Measurements from ENCODE around the gene PIK3AP1. TPM values are rescaled to one million over a fixed set of nuclear protein-coding genes. Genes with fewer than 3 reads are reported as not detected.

Gene PIK3AP1
- total and polyA plus RNA-seq, 2 of the 13 experiments (the other 11 are each of a cell fraction or from before 2014, with no cell fraction given) = 3.6 to 13.8 TPM

DNA sequence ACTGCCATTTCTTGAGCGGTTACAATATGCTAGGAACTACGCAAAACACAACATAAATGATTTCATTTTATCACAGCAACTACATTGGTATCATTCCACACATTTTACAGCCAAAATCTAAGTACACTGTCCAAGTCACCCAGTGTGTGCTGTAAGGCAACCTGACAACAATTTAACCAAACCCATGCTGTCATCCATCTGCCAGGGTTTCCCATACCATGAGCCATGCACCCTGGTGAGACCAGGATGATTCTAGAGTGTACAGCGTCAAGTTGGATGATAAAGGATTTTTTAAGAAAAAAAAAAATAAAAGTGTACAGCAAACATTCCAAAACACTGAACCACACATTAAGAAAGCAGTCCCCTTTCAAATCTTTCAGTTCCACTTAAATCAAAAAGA, 52.9 kb downstream of the PIK3AP1 start:
- CTCF ChIA-PET (ENCODE audit: low intra/inter-chr PET ratio, low total read pairs) = no interaction called here
- no peak overlapping the region for H3K27ac ChIP-seq (ENCODE audit: extremely low read length, insufficient read depth, low read length)
- H3K9ac ChIP-seq (ENCODE audit: insufficient read depth, low read depth, low read length) = no peak overlapping the region
- no peaks in the 10 kb centered on the region for H3K27me3 ChIP-seq (ENCODE audit: control insufficient read depth in 1 of 2, insufficient read depth in 2 of 2, low read length in 2 of 2)
- no peak for ATAC-seq
- no peak overlapping the region for H3K4me3 ChIP-seq (replicated peaks in 1 of 3; ENCODE audit: insufficient read depth in 1 of 3, low read depth in 2 of 3, low read length in 3 of 3)
- no peaks in the 10 kb centered on the region for H3K9me3 ChIP-seq (ENCODE audit: low read length)
- DNase-seq (ENCODE audit: low spot score) = no peak
- intact Hi-C loops (cut with micrococcal nuclease; ENCODE audit: unreplicated experiment) (no loop called here), in situ Hi-C loops (cut with HindIII; ENCODE audit: extremely low pct_ligation_motif_present, low pct_unique_long_range_greater_than_20kb) (no loop called here)
- no TSS peak for BruUV-seq (replicated peaks)
- POLR2A ChIA-PET = no interaction called here
- no peak for TF ChIP-seq ZBTB7B (CRISPR knock-in tag; IDR thresholded peaks at IDR 0.05)
- no peak for TF ChIP-seq FOXJ3 (CRISPR knock-in tag; IDR thresholded peaks at IDR 0.05; ENCODE audit: borderline replicate concordance)
- 97% methylated on average over 3 of the region's 3 CpGs for WGBS (ENCODE audit: low lambda C conversion rate)
- H4K20me1 ChIP-seq (ENCODE audit: insufficient read depth, low read length) = no peaks in the 10 kb centered on the region
- H2AFZ ChIP-seq (ENCODE audit: low read length) = no peak overlapping the region
- FAIRE-seq = no peak
- no peaks in the 10 kb centered on the region for H3K36me3 ChIP-seq (replicated peaks in 1 of 2; ENCODE audit: control insufficient read depth in 1 of 2, insufficient read depth in 2 of 2, low read length in 2 of 2)
- H3K79me2 ChIP-seq (ENCODE audit: insufficient read depth, low read length) = no peaks in the 10 kb centered on the region
- no peak overlapping the region for H3K4me2 ChIP-seq (ENCODE audit: low read depth, low read length)
- H3K4me1 ChIP-seq (ENCODE audit: insufficient read depth, low read length) = peaks cover 43% of the 10 kb centered on the region

- in situ Hi-C loops (cut with HindIII; ENCODE audit: extremely low pct_ligation_motif_present, low pct_unique_long_range_greater_than_20kb) (no loop called here), intact Hi-C loops (cut with micrococcal nuclease; ENCODE audit: unreplicated experiment) (no loop called here)
- H3K36me3 ChIP-seq (replicated peaks in 1 of 2; ENCODE audit: control insufficient read depth in 1 of 2, insufficient read depth in 2 of 2, low read length in 2 of 2) = no peaks in the 10 kb centered on the region
- no peaks in the 10 kb centered on the region for H4K20me1 ChIP-seq (ENCODE audit: insufficient read depth, low read length)
- H3K79me2 ChIP-seq (ENCODE audit: insufficient read depth, low read length) = no peaks in the 10 kb centered on the region
- no peaks in the 10 kb centered on the region for H3K9me3 ChIP-seq (ENCODE audit: low read length)
- TF ChIP-seq ZIK1 (CRISPR knock-in tag; IDR thresholded peaks at IDR 0.05; ENCODE audit: borderline replicate concordance, low read depth) (no peak), ZFP91 (CRISPR knock-in tag; IDR thresholded peaks at IDR 0.05; ENCODE audit: borderline replicate concordance) (no peak), ZNF251 (CRISPR knock-in tag; IDR thresholded peaks at IDR 0.05) (no peak), ZNF792 (CRISPR knock-in tag; IDR thresholded peaks at IDR 0.05) (no peak), NR2F6 (IDR thresholded peaks at IDR 0.05) (no peak), NR2F6 (CRISPR knock-in tag; IDR thresholded peaks at IDR 0.05) (no peak), ZMYM3 (CRISPR knock-in tag; IDR thresholded peaks at IDR 0.05) (no peak), PLSCR1 (CRISPR knock-in tag; IDR thresholded peaks at IDR 0.05; ENCODE audit: borderline replicate concordance) (no peak), SMYD3 (CRISPR knock-in tag; IDR thresholded peaks at IDR 0.05) (no peak)
- TF ChIP-seq, protein P1, sequence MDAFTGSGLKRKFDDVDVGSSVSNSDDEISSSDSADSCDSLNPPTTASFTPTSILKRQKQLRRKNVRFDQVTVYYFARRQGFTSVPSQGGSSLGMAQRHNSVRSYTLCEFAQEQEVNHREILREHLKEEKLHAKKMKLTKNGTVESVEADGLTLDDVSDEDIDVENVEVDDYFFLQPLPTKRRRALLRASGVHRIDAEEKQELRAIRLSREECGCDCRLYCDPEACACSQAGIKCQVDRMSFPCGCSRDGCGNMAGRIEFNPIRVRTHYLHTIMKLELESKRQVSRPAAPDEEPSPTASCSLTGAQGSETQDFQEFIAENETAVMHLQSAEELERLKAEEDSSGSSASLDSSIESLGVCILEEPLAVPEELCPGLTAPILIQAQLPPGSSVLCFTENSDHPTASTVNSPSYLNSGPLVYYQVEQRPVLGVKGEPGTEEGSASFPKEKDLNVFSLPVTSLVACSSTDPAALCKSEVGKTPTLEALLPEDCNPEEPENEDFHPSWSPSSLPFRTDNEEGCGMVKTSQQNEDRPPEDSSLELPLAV (CRISPR knock-in tag; conservative IDR thresholded peaks at IDR 0.05; ENCODE audit: low read depth) = no peak
- FAIRE-seq (no peak), ATAC-seq (no peak), DNase-seq (ENCODE audit: low spot score) (no peak)
- no peak overlapping the region for H2AFZ ChIP-seq (ENCODE audit: low read length)
- H3K4me3 ChIP-seq (replicated peaks in 1 of 3; ENCODE audit: insufficient read depth in 1 of 3, low read depth in 2 of 3, low read length in 3 of 3) = no peak overlapping the region
- BruUV-seq (replicated peaks) = no TSS peak
- 100% methylated on average over 1 of the region's 3 CpGs for WGBS (ENCODE audit: low lambda C conversion rate)
- H3K4me1 ChIP-seq (ENCODE audit: insufficient read depth, low read length) = peaks cover 37% of the 10 kb centered on the region
- H3K9ac ChIP-seq (ENCODE audit: insufficient read depth, low read depth, low read length) = no peak overlapping the region
- no peak overlapping the region for H3K4me2 ChIP-seq (ENCODE audit: low read depth, low read length)
- H3K27me3 ChIP-seq (ENCODE audit: control insufficient read depth in 1 of 2, insufficient read depth in 2 of 2, low read length in 2 of 2) = no peaks in the 10 kb centered on the region
- ChIA-PET POLR2A (no interaction called here), CTCF (ENCODE audit: low intra/inter-chr PET ratio, low total read pairs) (no interaction called here)
- no peak overlapping the region for H3K27ac ChIP-seq (ENCODE audit: extremely low read length, insufficient read depth, low read length)
Measured at GRCh38 chr10:96666741-96667140, 53.6 kb downstream of the PIK3AP1 start.
